Measurements from ENCODE around the gene GC.

- peak; percentile 65 for TF ChIP-seq CTCF (IDR thresholded peaks at IDR 0.05; ENCODE audit: low read depth, low read length, poor library complexity, severe bottlenecking)
- no peak for TF ChIP-seq EZH2phosphoT487 (IDR thresholded peaks at IDR 0.05; ENCODE audit: borderline replicate concordance, low read length)
Measured at GRCh38 chr4:71713611-71714203, 70.2 kb downstream of the GC start.

Data from DOHH2 (cell line).